ENCODE measurements around the gene SAMHD1. TPM values are rescaled to one million over a fixed set of nuclear protein-coding genes. Genes with fewer than 3 reads are reported as not detected.
"Not testable (repeated sequence)": the region's sequence is repeated elsewhere in the genome, so short reads cannot be mapped to it uniquely, and the experiment has no call there.

Gene SAMHD1
- total and polyA plus RNA-seq, 2 donors, result 145 to 146 TPM

GRCh38 chr20:36936761-36937401 is 14.6 kb downstream of the SAMHD1 start:
- WGBS, result 91% methylated on average over 9 of the region's 9 CpGs
- H3K36me3 ChIP-seq (ENCODE audit: insufficient read depth); DNase-seq (ENCODE audit: extremely low spot score); H3K4me1 ChIP-seq (ENCODE audit: insufficient read depth); H3K27ac ChIP-seq (ENCODE audit: low read depth); H3K4me3 ChIP-seq (ENCODE audit: low read depth, low read length): not testable (repeated sequence)

- DNase-seq (ENCODE audit: extremely low spot score), result no peak
- H3K4me3 ChIP-seq (ENCODE audit: low read depth, low read length), result no peak overlapping the region
- H3K4me1 ChIP-seq (ENCODE audit: insufficient read depth), result peaks cover 5% of the 10 kb centered on the region
- 96% methylated on average over 8 of the region's 8 CpGs for WGBS
- H3K36me3 ChIP-seq (ENCODE audit: insufficient read depth), result peaks cover 2% of the 10 kb centered on the region
- no peak overlapping the region for H3K27ac ChIP-seq (ENCODE audit: low read depth)
Observed at GRCh38 chr20:36936341-36936740, 15.2 kb downstream of the SAMHD1 start.

- WGBS, result 95% methylated on average over 16 of the region's 16 CpGs
- not testable (repeated sequence) for DNase-seq (ENCODE audit: extremely low spot score); H3K36me3 ChIP-seq (ENCODE audit: insufficient read depth); H3K27ac ChIP-seq (ENCODE audit: low read depth); H3K4me3 ChIP-seq (ENCODE audit: low read depth, low read length); H3K4me1 ChIP-seq (ENCODE audit: insufficient read depth)
Observed at GRCh38 chr20:36933571-36933970, 17.9 kb downstream of the SAMHD1 start.

- Histone ChIP-seq H3K4me3 (ENCODE audit: low read depth, low read length) (no peak overlapping the region), H3K36me3 (ENCODE audit: insufficient read depth) (peaks cover 5% of the 10 kb centered on the region), H3K4me1 (ENCODE audit: insufficient read depth) (peaks cover 3% of the 10 kb centered on the region), H3K27ac (ENCODE audit: low read depth) (no peak overlapping the region)
- WGBS, result 51% methylated on average over 11 of the region's 11 CpGs
- no peak for DNase-seq (ENCODE audit: extremely low spot score)
Observed at GRCh38 chr20:36932476-36933426, 18.8 kb downstream of the SAMHD1 start.

- H3K4me1 ChIP-seq (ENCODE audit: insufficient read depth); H3K4me3 ChIP-seq (ENCODE audit: low read depth, low read length); DNase-seq (ENCODE audit: extremely low spot score); H3K36me3 ChIP-seq (ENCODE audit: insufficient read depth): not testable (repeated sequence)
- H3K27ac ChIP-seq (ENCODE audit: low read depth), result peak overlapping the region; percentile 5
- 85% methylated on average over 12 of the region's 12 CpGs for WGBS
Observed at GRCh38 chr20:36932067-36932466, 19.4 kb downstream of the SAMHD1 start.

GRCh38 chr20:36929691-36930090 is 21.8 kb downstream of the SAMHD1 start:
- Histone ChIP-seq H3K27ac (ENCODE audit: low read depth) (no peak overlapping the region), H3K4me3 (ENCODE audit: low read depth, low read length) (no peak overlapping the region), H3K4me1 (ENCODE audit: insufficient read depth) (peaks cover 3% of the 10 kb centered on the region), H3K36me3 (ENCODE audit: insufficient read depth) (peaks cover 6% of the 10 kb centered on the region)
- 96% methylated on average over 6 of the region's 6 CpGs for WGBS
- DNase-seq (ENCODE audit: extremely low spot score), result no peak

- Histone ChIP-seq H3K4me3 (ENCODE audit: low read depth, low read length) (no peak overlapping the region), H3K36me3 (ENCODE audit: insufficient read depth) (peaks cover 6% of the 10 kb centered on the region), H3K4me1 (ENCODE audit: insufficient read depth) (peaks cover 3% of the 10 kb centered on the region), H3K27ac (ENCODE audit: low read depth) (no peak overlapping the region)
- no peak for DNase-seq (ENCODE audit: extremely low spot score)
- 82% methylated on average over 6 of the region's 6 CpGs for WGBS
Observed at GRCh38 chr20:36929290-36929689, 22.2 kb downstream of the SAMHD1 start.

- H3K27ac ChIP-seq (ENCODE audit: low read depth), result no peak overlapping the region
- H3K36me3 ChIP-seq (ENCODE audit: insufficient read depth), result peaks cover 6% of the 10 kb centered on the region
- DNase-seq (ENCODE audit: extremely low spot score), result no peak
- WGBS, result 71% methylated on average over 1 of the region's 1 CpG
- H3K4me3 ChIP-seq (ENCODE audit: low read depth, low read length), result no peak overlapping the region
- H3K4me1 ChIP-seq (ENCODE audit: insufficient read depth), result peaks cover 1% of the 10 kb centered on the region
Observed at GRCh38 chr20:36927704-36928103, 23.8 kb downstream of the SAMHD1 start.

GRCh38 chr20:36926653-36927200 is 24.8 kb downstream of the SAMHD1 start:
- 88% methylated on average over 6 of the region's 6 CpGs for WGBS
- H3K27ac ChIP-seq (ENCODE audit: low read depth), result no peak overlapping the region
- no peak overlapping the region for H3K4me3 ChIP-seq (ENCODE audit: low read depth, low read length)
- DNase-seq (ENCODE audit: extremely low spot score), result no peak
- no peaks in the 10 kb centered on the region for H3K4me1 ChIP-seq (ENCODE audit: insufficient read depth)
- peaks cover 6% of the 10 kb centered on the region for H3K36me3 ChIP-seq (ENCODE audit: insufficient read depth)

GRCh38 chr20:36925234-36925633 is 26.3 kb downstream of the SAMHD1 start:
- H3K36me3 ChIP-seq (ENCODE audit: insufficient read depth), result peaks cover 4% of the 10 kb centered on the region
- no peak overlapping the region for H3K4me3 ChIP-seq (ENCODE audit: low read depth, low read length)
- no peak for DNase-seq (ENCODE audit: extremely low spot score)
- 78% methylated on average over 2 of the region's 2 CpGs for WGBS
- no peaks in the 10 kb centered on the region for H3K4me1 ChIP-seq (ENCODE audit: insufficient read depth)
- H3K27ac ChIP-seq (ENCODE audit: low read depth), result no peak overlapping the region

GRCh38 chr20:36924167-36925045 is 27.1 kb downstream of the SAMHD1 start:
- Histone ChIP-seq H3K36me3 (ENCODE audit: insufficient read depth) (peaks cover 4% of the 10 kb centered on the region), H3K4me1 (ENCODE audit: insufficient read depth) (no peaks in the 10 kb centered on the region), H3K4me3 (ENCODE audit: low read depth, low read length) (no peak overlapping the region), H3K27ac (ENCODE audit: low read depth) (no peak overlapping the region)
- no peak for DNase-seq (ENCODE audit: extremely low spot score)
- WGBS, result 85% methylated on average over 9 of the region's 9 CpGs

- DNase-seq (ENCODE audit: extremely low spot score), result no peak
- Histone ChIP-seq H3K4me3 (ENCODE audit: low read depth, low read length) (no peak overlapping the region), H3K27ac (ENCODE audit: low read depth) (no peak overlapping the region), H3K4me1 (ENCODE audit: insufficient read depth) (no peaks in the 10 kb centered on the region), H3K36me3 (ENCODE audit: insufficient read depth) (peaks cover 1% of the 10 kb centered on the region)
- 82% methylated on average over 8 of the region's 8 CpGs for WGBS
Observed at GRCh38 chr20:36920334-36920730, 31.2 kb downstream of the SAMHD1 start.

GRCh38 chr20:36919715-36920333 is 31.7 kb downstream of the SAMHD1 start:
- Histone ChIP-seq H3K36me3 (ENCODE audit: insufficient read depth) (peaks cover 2% of the 10 kb centered on the region), H3K27ac (ENCODE audit: low read depth) (no peak overlapping the region), H3K4me1 (ENCODE audit: insufficient read depth) (no peaks in the 10 kb centered on the region), H3K4me3 (ENCODE audit: low read depth, low read length) (no peak overlapping the region)
- DNase-seq (ENCODE audit: extremely low spot score), result peak; percentile 13
- 7% methylated on average over 2 of the region's 2 CpGs for WGBS

Measured in urinary bladder (tissue), 4 donors.